Choroid plexus epithelial cell (primary cell): ENCODE measurements around the gene SPNS1.

ENCODE experiments used
- DNase-seq: peaks from one replicate; pipeline ENCODE4 v3.0.0-alpha.2; 2010; ENCODE audit warnings: low read depth
- H3K4me3 ChIP-seq: 2 replicates; pipeline ENCODE4 v1.5.1; 2011; ENCODE audit warnings: low read depth, mild to moderate bottlenecking, control low read depth, low read length, moderate library complexity
- TF ChIP-seq, protein P1 (sequence below): conservative IDR thresholded peaks from 2 replicates; pipeline ENCODE4 v1.5.1; 2011; ENCODE audit warnings: low read depth, mild to moderate bottlenecking, control low read depth, inconsistent platforms, low read length, moderate library complexity

The SPNS1 gene

DNA sequence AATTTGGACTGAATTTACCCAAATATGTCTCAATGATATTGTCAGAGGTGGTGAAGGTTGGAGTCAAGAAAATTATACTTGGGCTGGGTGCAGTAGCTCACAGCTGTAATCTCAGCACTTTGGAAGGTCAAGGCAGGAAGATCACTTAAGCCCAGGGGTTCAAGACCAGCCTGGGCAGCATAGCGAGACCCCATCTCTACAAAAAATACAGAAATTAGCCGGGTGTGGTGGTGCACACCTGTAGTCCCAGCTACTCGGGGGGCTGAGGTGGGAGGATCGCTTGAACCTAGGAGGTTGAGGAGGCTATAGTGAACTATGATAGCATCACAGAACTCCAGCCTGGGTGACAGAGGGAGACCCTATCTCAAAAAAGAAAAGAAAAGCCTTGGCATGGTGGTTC is 51.2 kb downstream of the SPNS1 start:
- H3K4me3 ChIP-seq = no peak overlapping the region
- no peak for DNase-seq
- TF ChIP-seq, protein P1, sequence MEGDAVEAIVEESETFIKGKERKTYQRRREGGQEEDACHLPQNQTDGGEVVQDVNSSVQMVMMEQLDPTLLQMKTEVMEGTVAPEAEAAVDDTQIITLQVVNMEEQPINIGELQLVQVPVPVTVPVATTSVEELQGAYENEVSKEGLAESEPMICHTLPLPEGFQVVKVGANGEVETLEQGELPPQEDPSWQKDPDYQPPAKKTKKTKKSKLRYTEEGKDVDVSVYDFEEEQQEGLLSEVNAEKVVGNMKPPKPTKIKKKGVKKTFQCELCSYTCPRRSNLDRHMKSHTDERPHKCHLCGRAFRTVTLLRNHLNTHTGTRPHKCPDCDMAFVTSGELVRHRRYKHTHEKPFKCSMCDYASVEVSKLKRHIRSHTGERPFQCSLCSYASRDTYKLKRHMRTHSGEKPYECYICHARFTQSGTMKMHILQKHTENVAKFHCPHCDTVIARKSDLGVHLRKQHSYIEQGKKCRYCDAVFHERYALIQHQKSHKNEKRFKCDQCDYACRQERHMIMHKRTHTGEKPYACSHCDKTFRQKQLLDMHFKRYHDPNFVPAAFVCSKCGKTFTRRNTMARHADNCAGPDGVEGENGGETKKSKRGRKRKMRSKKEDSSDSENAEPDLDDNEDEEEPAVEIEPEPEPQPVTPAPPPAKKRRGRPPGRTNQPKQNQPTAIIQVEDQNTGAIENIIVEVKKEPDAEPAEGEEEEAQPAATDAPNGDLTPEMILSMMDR = no peak

DNA sequence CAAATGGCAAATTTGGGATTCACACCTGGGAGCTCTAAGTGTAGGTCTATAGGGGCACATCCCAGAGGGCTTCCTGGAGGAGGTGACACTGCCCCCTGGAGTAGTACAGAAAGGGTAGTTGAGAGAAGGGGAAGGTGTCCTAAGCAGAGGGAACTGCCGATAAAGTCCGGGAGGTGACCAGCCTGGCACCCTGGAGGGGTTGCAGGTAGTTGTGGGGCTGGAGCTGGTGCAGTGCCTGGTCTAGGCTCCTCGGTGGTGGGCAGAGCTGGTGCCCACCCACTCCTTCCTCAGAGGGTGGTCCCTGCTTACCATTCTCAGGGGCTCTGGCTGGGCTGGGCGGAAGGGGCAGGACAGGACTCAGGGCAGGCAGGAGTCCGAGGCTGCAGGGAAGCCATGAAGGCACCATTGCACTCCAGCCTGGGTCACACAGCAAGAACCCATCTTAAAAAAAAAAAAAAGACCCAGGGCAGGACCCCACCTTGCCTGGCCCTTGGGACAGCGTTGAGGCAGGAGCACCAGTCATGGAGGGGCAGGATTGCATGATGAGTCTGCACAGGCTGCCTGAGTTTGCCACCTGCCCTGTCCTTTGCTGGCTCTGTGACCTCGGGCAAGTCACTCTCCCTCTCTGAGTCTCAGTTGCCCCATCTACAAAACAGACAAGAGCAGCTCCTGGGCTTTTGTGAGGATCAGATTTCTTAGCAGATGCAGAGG is 54.0 kb downstream of the SPNS1 start:
- TF ChIP-seq, protein P1 = no peak
- DNase-seq = no peak
- H3K4me3 ChIP-seq = no peak overlapping the region

DNA sequence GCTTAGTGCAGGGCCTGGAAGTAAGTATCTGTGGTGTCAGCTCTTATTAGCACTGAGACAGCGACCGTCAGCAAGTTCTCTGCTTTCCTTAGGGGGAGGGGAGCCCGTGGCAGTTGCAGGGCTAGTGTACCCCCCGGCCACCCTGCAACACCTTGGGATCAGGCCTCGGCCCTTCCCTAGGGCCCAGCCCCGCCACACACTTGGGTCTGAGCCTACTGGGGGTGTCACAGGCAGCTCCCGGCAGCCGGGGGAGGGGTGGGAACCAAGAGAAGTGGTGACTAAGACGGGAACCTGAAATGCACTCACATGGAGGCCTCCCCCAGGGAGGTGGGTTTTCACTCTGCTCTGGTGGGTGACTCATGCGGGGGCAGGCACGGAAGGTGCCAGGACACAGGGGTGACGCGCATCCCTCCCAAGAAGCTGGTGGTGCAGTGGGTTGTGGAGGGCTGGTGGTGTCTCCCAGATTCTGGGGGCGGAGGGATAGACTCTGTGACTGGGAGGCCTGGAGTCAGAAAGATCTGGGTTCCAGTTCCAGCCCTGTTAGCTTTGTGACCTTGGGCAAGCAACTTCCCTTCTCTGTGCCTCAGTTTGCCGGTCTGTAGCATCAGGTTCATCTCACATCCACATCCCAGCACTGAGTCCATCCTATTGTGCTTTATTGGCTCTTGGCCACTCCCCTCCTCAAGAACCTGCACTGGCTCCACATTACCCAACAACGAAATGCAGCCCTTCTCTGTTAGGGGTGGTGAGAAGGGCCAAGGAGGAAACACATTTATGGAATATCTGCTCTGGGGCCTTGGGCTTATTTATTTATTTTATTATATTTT is 54.8 kb downstream of the SPNS1 start:
- H3K4me3 ChIP-seq = peak overlapping the region; percentile 28
- TF ChIP-seq, protein P1 = no peak
- DNase-seq = peak; percentile 96

DNA sequence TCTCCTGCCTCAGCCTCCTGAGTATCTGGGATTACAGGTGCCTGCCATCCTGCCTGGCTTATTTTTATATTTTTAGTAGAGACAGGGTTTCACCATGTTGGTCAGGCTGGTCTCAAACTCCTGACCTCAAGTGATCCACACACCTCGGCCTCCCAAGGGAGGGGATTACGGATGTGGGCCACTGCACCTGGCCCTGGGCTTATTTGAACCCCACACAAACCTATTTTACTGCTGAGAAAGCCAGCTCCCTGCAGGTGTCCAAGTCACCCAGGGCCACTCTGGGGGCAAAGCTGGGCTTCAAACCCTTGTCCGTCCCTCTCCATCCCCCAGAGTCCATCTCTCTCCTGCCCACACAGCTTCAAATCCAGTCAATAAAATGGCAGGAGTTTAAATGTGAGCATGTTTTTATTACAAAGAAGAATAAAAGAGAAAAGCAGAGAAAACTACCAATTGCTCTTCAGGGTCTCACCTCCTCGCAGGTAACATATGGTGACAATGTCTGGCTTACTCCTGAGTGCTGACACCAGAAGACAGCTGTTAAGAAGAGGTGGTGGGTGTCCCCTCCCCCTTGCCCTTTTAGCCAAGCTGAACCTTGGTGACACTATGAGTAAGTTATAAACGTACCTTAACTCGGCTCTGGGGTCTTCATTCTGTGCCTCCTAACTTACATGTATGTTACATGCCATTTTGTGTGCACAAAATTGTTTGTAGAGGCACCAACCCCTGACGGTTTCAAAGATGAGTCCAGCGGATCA is 55.7 kb downstream of the SPNS1 start:
- TF ChIP-seq, protein P1 = no peak
- no peak overlapping the region for H3K4me3 ChIP-seq
- no peak for DNase-seq
